Neutrophil (primary cell): Measurements from ENCODE around the gene TTF2.
A peak's percentile ranks its signal among the peaks of the same experiment; 100 is the strongest.

Source experiments
- H3K27ac ChIP-seq: fragments of 200-600 bp; sonication (generic); 2 replicates; pipeline ENCODE4 v1.5.1; 2016; ENCODE audit warnings: mild to moderate bottlenecking, moderate library complexity
- H3K27me3 ChIP-seq: fragments of 200-600 bp; sonication (generic); 2 replicates; pipeline ENCODE4 v1.6.0; 2016; ENCODE audit warnings: mild to moderate bottlenecking
- H3K36me3 ChIP-seq: fragments of 200-600 bp; sonication (generic); 2 replicates; pipeline ENCODE4 v1.5.1; 2017
- H3K4me1 ChIP-seq, 2 experiments: fragments of 200-600 bp in 1 of 2; sonication (generic) in 1 of 2; 1 replicate in 1 of 2; 2 replicates in 1 of 2; pipeline versions ENCODE4 v1.5.1 to v1.6.1; 2013 to 2016; ENCODE audit warnings: low read depth in 1 of 2, low read length in 1 of 2, mild to moderate bottlenecking in 1 of 2, moderate library complexity in 1 of 2; ENCODE audit not compliant: control insufficient read depth in 1 of 2, insufficient read depth in 1 of 2
- H3K4me3 ChIP-seq, 2 experiments: fragments of 200-600 bp in 1 of 2; sonication (generic) in 1 of 2; 1 replicate in 1 of 2; 2 replicates in 1 of 2; pipeline ENCODE4 v1.5.1; 2013 to 2016; ENCODE audit warnings: low read depth in 1 of 2, low read length in 1 of 2, mild to moderate bottlenecking in 1 of 2, moderate library complexity in 1 of 2
- H3K9me3 ChIP-seq: fragments of 200-600 bp; sonication (generic); 2 replicates; pipeline ENCODE4 v1.5.1; 2016
- TF ChIP-seq, protein P1 (sequence below): fragments of 200-600 bp; sonication (generic); IDR thresholded peaks from 2 replicates; pipeline ENCODE4 v1.5.1; 2016; ENCODE audit warnings: antibody characterized with exemption

The TTF2 gene

DNA sequence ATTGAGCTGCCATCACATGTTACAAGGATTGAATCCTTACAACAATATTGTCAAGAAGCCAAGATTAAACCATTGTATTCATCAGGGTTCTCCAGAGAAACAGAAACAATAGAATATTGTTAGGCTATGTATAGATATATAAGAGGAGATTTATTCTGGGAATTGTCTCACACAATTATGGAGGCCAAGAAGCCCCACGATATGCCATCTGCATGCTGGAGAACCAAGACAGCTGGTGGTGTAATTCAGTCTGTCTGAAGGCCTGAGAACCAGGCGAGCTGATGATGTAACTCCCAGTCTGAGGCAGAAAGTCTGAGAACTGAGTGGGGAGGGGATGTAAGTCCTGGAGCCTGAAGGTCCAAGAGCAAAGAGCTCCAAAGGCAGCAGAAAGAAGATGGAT lies 14.5 kb upstream of the TTF2 start:
- Histone ChIP-seq H3K4me3 (no peak overlapping the region), H3K9me3 (no peaks in the 10 kb centered on the region), H3K4me1 (peaks cover 28 to 33% of the 10 kb centered on the region in 2 experiments), H3K27me3 (no peaks in the 10 kb centered on the region), H3K27ac (no peak overlapping the region), H3K36me3 (no peaks in the 10 kb centered on the region)
- TF ChIP-seq, protein P1, sequence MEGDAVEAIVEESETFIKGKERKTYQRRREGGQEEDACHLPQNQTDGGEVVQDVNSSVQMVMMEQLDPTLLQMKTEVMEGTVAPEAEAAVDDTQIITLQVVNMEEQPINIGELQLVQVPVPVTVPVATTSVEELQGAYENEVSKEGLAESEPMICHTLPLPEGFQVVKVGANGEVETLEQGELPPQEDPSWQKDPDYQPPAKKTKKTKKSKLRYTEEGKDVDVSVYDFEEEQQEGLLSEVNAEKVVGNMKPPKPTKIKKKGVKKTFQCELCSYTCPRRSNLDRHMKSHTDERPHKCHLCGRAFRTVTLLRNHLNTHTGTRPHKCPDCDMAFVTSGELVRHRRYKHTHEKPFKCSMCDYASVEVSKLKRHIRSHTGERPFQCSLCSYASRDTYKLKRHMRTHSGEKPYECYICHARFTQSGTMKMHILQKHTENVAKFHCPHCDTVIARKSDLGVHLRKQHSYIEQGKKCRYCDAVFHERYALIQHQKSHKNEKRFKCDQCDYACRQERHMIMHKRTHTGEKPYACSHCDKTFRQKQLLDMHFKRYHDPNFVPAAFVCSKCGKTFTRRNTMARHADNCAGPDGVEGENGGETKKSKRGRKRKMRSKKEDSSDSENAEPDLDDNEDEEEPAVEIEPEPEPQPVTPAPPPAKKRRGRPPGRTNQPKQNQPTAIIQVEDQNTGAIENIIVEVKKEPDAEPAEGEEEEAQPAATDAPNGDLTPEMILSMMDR: no peak

DNA sequence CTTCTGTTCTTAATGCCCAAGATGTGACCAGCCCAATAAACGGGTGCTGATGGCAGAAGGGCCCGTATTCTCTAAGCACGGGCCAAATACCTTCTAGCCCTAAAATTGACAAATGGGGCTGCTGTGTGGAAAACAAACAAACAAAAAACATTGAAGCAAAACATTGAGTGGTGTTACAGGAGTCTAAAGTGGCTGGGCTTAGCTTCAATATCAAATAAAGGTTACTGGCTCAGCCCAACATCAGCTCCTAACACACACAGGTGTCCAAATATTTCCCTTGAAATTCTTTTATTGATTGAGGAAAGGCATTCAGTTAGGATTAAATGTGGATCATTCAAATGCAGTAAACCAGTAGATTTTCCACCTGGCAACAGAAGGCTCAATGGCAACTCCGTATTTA lies 13.3 kb upstream of the TTF2 start:
- peaks cover 40 to 44% of the 10 kb centered on the region in 2 experiments for H3K4me1 ChIP-seq
- H3K9me3 ChIP-seq: no peaks in the 10 kb centered on the region
- TF ChIP-seq, protein P1: no peak
- H3K27me3 ChIP-seq: no peaks in the 10 kb centered on the region
- H3K4me3 ChIP-seq: no peak overlapping the region
- H3K36me3 ChIP-seq: no peaks in the 10 kb centered on the region
- H3K27ac ChIP-seq: no peak overlapping the region

DNA sequence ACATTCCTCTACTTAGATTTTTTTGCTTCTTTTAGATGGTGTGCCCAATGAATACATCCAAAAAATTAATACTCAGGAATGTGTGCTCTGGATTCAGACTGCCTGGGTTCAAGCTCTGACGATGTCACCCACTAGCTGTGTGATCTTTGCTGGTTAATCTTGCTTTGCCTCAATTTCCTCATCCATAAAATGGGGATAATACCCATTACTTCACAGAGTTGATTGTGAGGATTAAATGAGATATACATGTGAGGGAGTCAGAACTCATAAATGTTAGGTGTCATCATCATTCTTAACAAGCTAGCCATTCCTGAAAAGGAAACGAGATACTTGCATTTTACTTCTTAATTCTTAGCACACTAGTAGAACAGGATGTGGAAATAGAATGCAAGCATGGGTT lies 12.9 kb upstream of the TTF2 start:
- H3K36me3 ChIP-seq: no peaks in the 10 kb centered on the region
- no peaks in the 10 kb centered on the region for H3K27me3 ChIP-seq
- TF ChIP-seq, protein P1: no peak
- H3K4me3 ChIP-seq: no peak overlapping the region
- no peaks in the 10 kb centered on the region for H3K9me3 ChIP-seq
- H3K4me1 ChIP-seq: peaks cover 43 to 44% of the 10 kb centered on the region in 2 experiments
- no peak overlapping the region for H3K27ac ChIP-seq

DNA sequence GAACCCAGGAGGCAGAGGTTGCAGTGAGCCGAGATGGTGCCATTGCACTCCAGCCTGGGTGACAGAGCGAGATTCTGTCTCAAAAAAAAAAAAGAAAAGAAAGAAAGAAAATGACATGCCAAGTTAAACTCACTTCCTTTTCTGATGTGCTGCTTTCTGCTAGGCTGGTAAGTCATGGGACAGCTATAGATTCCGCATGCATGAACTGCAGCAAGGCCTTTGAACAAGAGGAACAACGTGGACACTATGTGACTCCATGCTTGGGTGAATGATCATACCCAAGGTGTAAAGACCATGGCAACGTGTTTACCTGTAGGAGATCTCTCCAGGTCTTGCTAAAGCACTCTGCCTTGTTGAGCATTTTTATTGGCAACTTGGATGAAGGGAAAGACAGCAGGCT lies 10.3 kb upstream of the TTF2 start:
- peak overlapping the region; percentile 77 for H3K27ac ChIP-seq

DNA sequence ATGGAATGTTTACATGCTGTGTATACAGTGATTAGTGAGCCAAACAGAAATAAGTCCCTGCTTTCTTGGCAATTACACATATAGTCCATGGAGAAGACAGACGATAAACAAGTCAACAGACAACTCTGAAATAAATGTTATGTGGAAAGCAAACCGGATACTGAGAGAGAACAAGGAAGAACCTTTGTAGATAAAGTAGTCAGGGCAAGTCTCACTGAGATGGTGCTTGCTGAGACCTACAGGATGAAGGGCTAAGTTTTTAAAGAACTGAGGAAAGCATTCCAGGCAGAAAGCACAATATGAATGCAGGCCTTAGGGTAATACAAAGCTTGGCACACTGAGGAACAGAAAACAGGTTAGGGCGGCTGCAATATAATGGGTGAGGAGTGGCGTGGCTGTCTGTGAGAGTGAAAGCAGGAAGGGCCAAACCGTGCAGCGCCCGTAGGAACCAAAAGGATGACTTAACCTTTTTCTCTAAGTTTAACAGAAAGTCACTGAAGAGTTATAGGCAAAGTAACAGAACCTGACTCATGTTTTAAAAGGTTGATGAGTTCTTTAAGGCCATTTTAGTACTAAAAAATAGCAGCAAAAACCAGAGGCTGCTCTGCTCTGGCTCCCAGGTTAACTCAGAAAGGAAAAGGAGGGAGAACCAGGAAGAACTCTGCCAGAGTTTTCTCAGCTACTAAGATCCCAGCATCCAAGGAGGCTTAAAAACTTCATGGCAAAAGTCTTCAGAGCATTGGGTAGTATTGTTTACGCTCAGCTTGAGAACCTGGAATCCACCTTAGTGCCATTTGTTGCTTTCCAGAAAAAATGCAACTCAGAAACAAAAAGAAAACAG lies 8.7 kb upstream of the TTF2 start:
- H3K27ac ChIP-seq: peak overlapping the region; percentile 53
- no peaks in the 10 kb centered on the region for H3K9me3 ChIP-seq

More for the DNA sequence above, 10.3 kb upstream of the TTF2 start:
- H3K4me1 ChIP-seq: peaks cover 43 to 44% of the 10 kb centered on the region in 2 experiments
- H3K36me3 ChIP-seq: no peaks in the 10 kb centered on the region
- no peaks in the 10 kb centered on the region for H3K27me3 ChIP-seq
- TF ChIP-seq, protein P1: no peak
- H3K4me3 ChIP-seq: no peak overlapping the region
- no peaks in the 10 kb centered on the region for H3K9me3 ChIP-seq

More for the DNA sequence above, 8.7 kb upstream of the TTF2 start:
- TF ChIP-seq, protein P1: no peak
- Histone ChIP-seq H3K4me3 (peak overlapping the region; percentile 2 to 9), H3K4me1 (peaks cover 43 to 44% of the 10 kb centered on the region in 2 experiments), H3K27me3 (no peaks in the 10 kb centered on the region), H3K36me3 (no peaks in the 10 kb centered on the region)
